ENCODE data around the gene SIGMAR1.

- no peak for TF ChIP-seq CTCF (IDR thresholded peaks at IDR 0.05)
- TF ChIP-seq POLR2A (IDR thresholded peaks at IDR 0.05), result no peak
Observed at GRCh38 chr9:34606190-34606589, 31.4 kb downstream of the SIGMAR1 start.
